Endothelial cell of umbilical vein (primary cell): ENCODE measurements around the gene IPO11.

ENCODE experiments used
- MYC ChIP-seq: IDR thresholded peaks from one replicate; pipeline ENCODE4 v1.6.1; 2011; ENCODE audit warnings: mild to moderate bottlenecking, low read depth, low read length
- TF ChIP-seq, protein P1 (sequence below), 2 donors: IDR thresholded peaks; 1 replicate in 1 of 2; 2 replicates in 1 of 2; pipeline ENCODE4 v1.5.1; 2011; ENCODE audit warnings: low read length in 2 of 2, mild to moderate bottlenecking in 2 of 2, moderate library complexity in 2 of 2, control low read depth in 1 of 2, inconsistent platforms in 1 of 2, low read depth in 1 of 2; ENCODE audit not compliant: insufficient read depth in 1 of 2; ENCODE audit errors: extremely low read depth in 1 of 2

- TF ChIP-seq MYC: no peak
- TF ChIP-seq, protein P1, sequence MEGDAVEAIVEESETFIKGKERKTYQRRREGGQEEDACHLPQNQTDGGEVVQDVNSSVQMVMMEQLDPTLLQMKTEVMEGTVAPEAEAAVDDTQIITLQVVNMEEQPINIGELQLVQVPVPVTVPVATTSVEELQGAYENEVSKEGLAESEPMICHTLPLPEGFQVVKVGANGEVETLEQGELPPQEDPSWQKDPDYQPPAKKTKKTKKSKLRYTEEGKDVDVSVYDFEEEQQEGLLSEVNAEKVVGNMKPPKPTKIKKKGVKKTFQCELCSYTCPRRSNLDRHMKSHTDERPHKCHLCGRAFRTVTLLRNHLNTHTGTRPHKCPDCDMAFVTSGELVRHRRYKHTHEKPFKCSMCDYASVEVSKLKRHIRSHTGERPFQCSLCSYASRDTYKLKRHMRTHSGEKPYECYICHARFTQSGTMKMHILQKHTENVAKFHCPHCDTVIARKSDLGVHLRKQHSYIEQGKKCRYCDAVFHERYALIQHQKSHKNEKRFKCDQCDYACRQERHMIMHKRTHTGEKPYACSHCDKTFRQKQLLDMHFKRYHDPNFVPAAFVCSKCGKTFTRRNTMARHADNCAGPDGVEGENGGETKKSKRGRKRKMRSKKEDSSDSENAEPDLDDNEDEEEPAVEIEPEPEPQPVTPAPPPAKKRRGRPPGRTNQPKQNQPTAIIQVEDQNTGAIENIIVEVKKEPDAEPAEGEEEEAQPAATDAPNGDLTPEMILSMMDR (IDR thresholded peaks at IDR 0.05; ENCODE audit: extremely low read depth in 1 of 2, insufficient read depth in 1 of 2, low read depth in 1 of 2, low read length in 2 of 2): no peak
Measured at GRCh38 chr5:62386824-62387223, 25.7 kb upstream of the IPO11 start.
